Upper lobe of left lung (tissue), 6 donors: ENCODE measurements around the gene TIPARP. TPM values are rescaled to one million over a fixed set of nuclear protein-coding genes. Genes with fewer than 3 reads are reported as not detected.

Source experiments
- ATAC-seq, 2 donors: fragments of 200-7000 bp; cut with Tn5 transposase; one replicate each; pipeline ENCODE4 v1.9.1; 2022; ENCODE audit warnings: mild to moderate bottlenecking in 2 of 2, moderate library complexity in 2 of 2; ENCODE audit not compliant: low FRiP score in 2 of 2
- DNase-seq, 2 donors: peaks; one replicate each; pipeline ENCODE4 v3.0.0-alpha.2; 2019 to 2020
- H3K27ac ChIP-seq, 4 donors: fragments of 200-600 bp; sonication (generic); one replicate each; pipeline ENCODE4 v1.5.1; 2016 to 2019
- H3K27me3 ChIP-seq, 4 donors: fragments of 200-600 bp; sonication (generic); one replicate each; pipeline ENCODE4 v1.5.1; 2017 to 2019
- H3K36me3 ChIP-seq, 4 donors: fragments of 200-600 bp; sonication (generic); one replicate each; pipeline ENCODE4 v1.5.1; 2016 to 2019
- H3K4me1 ChIP-seq, 4 donors: fragments of 200-600 bp; sonication (generic); one replicate each; pipeline ENCODE4 v1.5.1; 2018 to 2019
- H3K4me3 ChIP-seq, 4 donors: fragments of 200-600 bp; sonication (generic); one replicate each; pipeline ENCODE4 v1.5.1; 2017 to 2019; ENCODE audit warnings: mild to moderate bottlenecking in 2 of 4, moderate library complexity in 1 of 4
- H3K9me3 ChIP-seq, 4 donors: fragments of 200-600 bp; sonication (generic); one replicate each; pipeline ENCODE4 v1.5.1; 2018 to 2019
- CTCF ChIP-seq, 6 experiments: fragments of 450-650 bp in 4 of 6; fragments of 200-600 bp in 2 of 6; sonication (generic) in 2 of 6; IDR thresholded peaks; one replicate each; pipeline ENCODE4 v1.5.1; 2016 to 2019; ENCODE audit warnings: antibody characterized with exemption in 6 of 6
- EP300 ChIP-seq, 4 donors: sonication (generic); formaldehyde crosslinking; IDR thresholded peaks; one replicate each; pipeline ENCODE4 v1.5.1; 2017; ENCODE audit warnings: antibody characterized with exemption in 4 of 4, control low read depth in 2 of 4
- POLR2A ChIP-seq, 4 donors: fragments of 450-650 bp; IDR thresholded peaks; one replicate each; pipeline ENCODE4 v1.5.1; 2016 to 2017; ENCODE audit warnings: antibody characterized with exemption in 4 of 4, mild to moderate bottlenecking in 2 of 4
- POLR2AphosphoS5 ChIP-seq, 2 donors: sonication (generic); formaldehyde crosslinking; IDR thresholded peaks; one replicate each; pipeline ENCODE4 v1.5.1; 2017; ENCODE audit warnings: antibody characterized with exemption in 2 of 2
- WGBS, 2 donors: methylation state at CpG; one replicate each; pipeline ENCODE4 v1.1.5; 2017 to 2018; 5-methylcytosine and 5-hydroxymethylcytosine counted together
- total RNA-seq, 6 donors: library from RNA; depleted of rRNA in 4 of 6; stranded (reverse); fragments of >200 nt in 4 of 6; gene quantifications; one replicate each; pipeline versions ENCODE4 v1.1.0 to v1.2.1, GENCODE V29; 2016 to 2021
- donor health status: DM: no; HTN: no; CAD: no; lungs with moderate emphysema.
- donor health status: DM: no; HTN: yes; CAD: no; lungs with severe emphysema.

The TIPARP gene
- total RNA-seq, 6 donors from 2014 or later = 21.5 to 84.7 (median 50.6) TPM

GRCh38 chr3:156685752-156686151, 11.4 kb downstream of the TIPARP start:
- Histone ChIP-seq H3K4me1 (peaks cover 55 to 73% (median 63%) of the 10 kb centered on the region in 4 donors), H3K27me3 (no peaks in the 10 kb centered on the region), H3K4me3 (no peak overlapping the region), H3K9me3 (no peaks in the 10 kb centered on the region), H3K36me3 (peaks cover 0 to 4% (median 0%) of the 10 kb centered on the region in 4 donors), H3K27ac (peak overlapping the region in 1 of 4 donors; percentile 14)
- ATAC-seq = no peak
- TF ChIP-seq POLR2AphosphoS5 (IDR thresholded peaks at IDR 0.05) (no peak), POLR2A (IDR thresholded peaks at IDR 0.05) (no peak), CTCF (IDR thresholded peaks at IDR 0.05) (no peak), EP300 (IDR thresholded peaks at IDR 0.05) (no peak)
- no peak for DNase-seq

- DNase-seq (no peak), ATAC-seq (no peak)
- Histone ChIP-seq H3K27ac (no peak overlapping the region), H3K4me1 (peaks cover 55 to 72% (median 64%) of the 10 kb centered on the region in 4 donors), H3K4me3 (no peak overlapping the region), H3K9me3 (no peaks in the 10 kb centered on the region), H3K36me3 (peaks cover 0 to 2% (median 0%) of the 10 kb centered on the region in 4 donors), H3K27me3 (no peaks in the 10 kb centered on the region)
- TF ChIP-seq POLR2A (IDR thresholded peaks at IDR 0.05) (no peak), POLR2AphosphoS5 (IDR thresholded peaks at IDR 0.05) (no peak), EP300 (IDR thresholded peaks at IDR 0.05) (no peak), CTCF (IDR thresholded peaks at IDR 0.05) (no peak)
These were observed 12.6 kb downstream of the TIPARP start for GRCh38 chr3:156687023-156687422.

GRCh38 chr3:156688632-156689452, 14.5 kb downstream of the TIPARP start:
- H3K4me1 ChIP-seq = peaks cover 57 to 75% (median 63%) of the 10 kb centered on the region in 4 donors
- DNase-seq = no peak
- WGBS, 2 donors = 81% methylated on average over 7 of the region's 7 CpGs

GRCh38 chr3:156689608-156690007, 15.2 kb downstream of the TIPARP start:
- 0 to 3% methylated on average over 1 of the region's 1 CpG for WGBS, 2 donors
- Histone ChIP-seq H3K36me3 (peaks cover 0 to 7% (median under 1%) of the 10 kb centered on the region in 4 donors), H3K27ac (no peak overlapping the region), H3K4me1 (peaks cover 54 to 70% (median 65%) of the 10 kb centered on the region in 4 donors), H3K4me3 (no peak overlapping the region), H3K27me3 (no peaks in the 10 kb centered on the region), H3K9me3 (no peaks in the 10 kb centered on the region)
- TF ChIP-seq CTCF (IDR thresholded peaks at IDR 0.05) = no peak
- ATAC-seq = no peak
- DNase-seq = no peak

More at GRCh38 chr3:156688632-156689452, 14.5 kb downstream of the TIPARP start:
- Histone ChIP-seq H3K27me3 (no peaks in the 10 kb centered on the region), H3K4me3 (no peak overlapping the region), H3K9me3 (no peaks in the 10 kb centered on the region), H3K36me3 (no peaks in the 10 kb centered on the region), H3K27ac (no peak overlapping the region)
- TF ChIP-seq POLR2AphosphoS5 (IDR thresholded peaks at IDR 0.05) = no peak
- TF ChIP-seq CTCF (IDR thresholded peaks at IDR 0.05) = no peak
- TF ChIP-seq EP300 (IDR thresholded peaks at IDR 0.05) = no peak
- no peak for TF ChIP-seq POLR2A (IDR thresholded peaks at IDR 0.05)
- no peak for ATAC-seq

GRCh38 chr3:156691920-156692319, 17.5 kb downstream of the TIPARP start:
- H3K9me3 ChIP-seq = no peaks in the 10 kb centered on the region
- H3K27ac ChIP-seq = no peak overlapping the region
- H3K4me3 ChIP-seq = no peak overlapping the region
- DNase-seq (no peak), ATAC-seq (peak in 1 of 2 donors; percentile 51)
- TF ChIP-seq POLR2A (IDR thresholded peaks at IDR 0.05) = no peak
- no peak for TF ChIP-seq EP300 (IDR thresholded peaks at IDR 0.05)
- no peak for TF ChIP-seq POLR2AphosphoS5 (IDR thresholded peaks at IDR 0.05)
- no peak for TF ChIP-seq CTCF (IDR thresholded peaks at IDR 0.05)
- H3K4me1 ChIP-seq = peaks cover 41 to 48% (median 45%) of the 10 kb centered on the region in 4 donors
- peaks cover 12 to 30% (median 17%) of the 10 kb centered on the region in 4 donors for H3K36me3 ChIP-seq
- 41 to 53% methylated on average over 1 of the region's 1 CpG for WGBS, 2 donors
- H3K27me3 ChIP-seq = no peaks in the 10 kb centered on the region
